GM08714 (cell line): ENCODE measurements around the gene SYT14.

Experiments used
- H3K4me3 ChIP-seq: fragments of 200-500 bp; sonication (Bioruptor generic); 2 replicates; pipeline ENCODE4 v1.5.1; 2014; ENCODE audit warnings: mild to moderate bottlenecking, low read length, inconsistent platforms
- ZNF274 ChIP-seq: IDR thresholded peaks from 2 replicates; pipeline ENCODE4 v1.6.1; 2012; ENCODE audit warnings: mild to moderate bottlenecking, low read depth, low read length

The SYT14 gene

DNA sequence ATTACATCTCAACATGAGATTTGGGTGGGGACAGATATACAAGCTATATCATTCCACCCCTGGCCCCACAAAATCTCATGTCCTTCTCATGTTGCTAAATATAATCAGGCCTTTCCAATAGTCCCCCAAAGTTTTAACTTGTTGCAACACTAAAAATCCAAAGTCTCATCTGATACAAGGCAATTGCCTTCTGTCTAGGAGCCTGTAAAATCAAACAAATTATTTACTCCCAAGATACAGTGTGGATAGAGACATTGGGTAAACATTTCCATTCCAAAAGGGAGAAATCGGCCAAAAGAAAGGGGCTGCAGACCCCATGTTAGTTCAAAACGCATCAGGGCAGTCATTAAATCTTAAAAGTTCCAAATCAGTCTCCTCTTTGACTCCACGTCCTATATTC, 47.0 kb downstream of the SYT14 start:
- no peak for TF ChIP-seq ZNF274
- no peak overlapping the region for H3K4me3 ChIP-seq

DNA sequence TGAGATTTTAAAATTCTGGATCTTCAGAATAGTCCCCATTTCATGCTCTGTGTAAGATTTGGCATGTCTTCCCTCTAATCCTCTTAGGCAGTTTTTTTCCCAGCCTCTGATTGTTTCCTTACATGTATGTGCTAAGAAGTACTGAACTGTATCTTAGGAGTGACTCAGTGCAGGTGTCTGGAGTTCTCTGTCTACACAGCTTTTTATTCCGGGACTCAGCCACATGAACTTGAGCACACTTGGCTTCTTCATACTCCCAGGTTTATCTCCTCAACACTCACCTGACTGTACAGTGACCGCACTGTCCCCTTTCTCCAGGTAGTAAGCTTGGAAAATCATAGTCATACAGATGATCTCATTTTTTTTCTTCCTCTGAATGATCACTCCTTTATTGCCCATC, 50.7 kb downstream of the SYT14 start:
- TF ChIP-seq ZNF274, result no peak
- no peak overlapping the region for H3K4me3 ChIP-seq

DNA sequence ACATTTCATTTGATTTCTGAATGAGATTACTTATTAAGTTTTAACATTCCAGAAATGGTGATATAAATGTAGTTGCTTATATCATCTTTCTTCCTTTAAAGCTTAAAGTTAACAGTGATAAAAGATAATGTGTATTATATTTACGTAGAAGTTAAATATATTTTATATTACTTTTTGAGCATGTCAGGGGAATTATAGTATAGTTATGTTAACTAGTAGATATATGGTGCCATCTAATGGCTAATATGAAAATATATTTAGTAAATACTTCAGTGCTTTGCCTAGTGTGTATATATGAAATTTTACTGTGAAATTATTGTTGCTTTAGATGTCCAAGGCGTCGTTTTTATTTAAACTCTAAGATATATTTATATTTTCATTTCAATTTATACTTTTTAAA, 51.5 kb downstream of the SYT14 start:
- TF ChIP-seq ZNF274, result no peak
- no peak overlapping the region for H3K4me3 ChIP-seq

- TF ChIP-seq ZNF274, result no peak
Observed at GRCh38 chr1:209993061-209993830, 55.2 kb downstream of the SYT14 start.

DNA sequence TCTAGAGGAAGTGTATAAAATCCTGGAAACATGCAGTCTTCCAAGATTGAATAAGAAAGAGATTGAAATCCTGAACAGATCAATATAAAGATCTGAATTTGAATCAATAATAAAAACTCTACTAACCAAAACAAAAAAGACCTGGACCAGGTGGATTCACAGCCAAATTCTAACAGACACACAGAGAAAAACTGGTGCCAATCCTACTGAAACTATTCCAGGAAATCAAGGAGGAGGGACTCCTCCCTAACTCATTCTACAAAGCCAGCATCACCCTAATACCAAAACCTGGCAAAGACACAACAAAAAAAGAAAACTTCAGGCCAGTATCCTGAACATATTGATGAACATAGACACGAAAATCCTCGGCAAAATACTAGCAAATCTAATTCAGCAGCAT, 58.3 kb downstream of the SYT14 start:
- no peak for TF ChIP-seq ZNF274

More at GRCh38 chr1:209993061-209993830, 55.2 kb downstream of the SYT14 start:
- no peak overlapping the region for H3K4me3 ChIP-seq

DNA sequence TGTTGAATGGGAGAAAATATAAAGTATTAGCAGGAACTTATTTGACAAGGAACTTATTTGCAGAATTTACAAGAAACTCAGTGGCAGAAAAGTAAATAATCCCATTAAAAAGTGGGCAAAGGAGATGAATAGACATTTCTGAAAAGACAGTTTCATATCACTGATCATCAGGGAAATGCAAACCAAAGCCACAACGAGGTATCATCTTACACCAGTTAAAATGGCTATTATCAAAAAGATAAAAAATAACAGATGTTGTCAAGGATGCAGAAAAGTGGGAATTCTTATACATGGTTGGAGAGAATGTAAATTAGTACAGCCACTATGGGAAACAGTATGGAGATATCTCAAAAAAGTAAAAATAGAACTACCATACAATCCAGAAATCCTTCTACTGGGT, 61.0 kb downstream of the SYT14 start:
- TF ChIP-seq ZNF274, result no peak

More for the DNA sequence above, 58.3 kb downstream of the SYT14 start:
- H3K4me3 ChIP-seq, result no peak overlapping the region

DNA sequence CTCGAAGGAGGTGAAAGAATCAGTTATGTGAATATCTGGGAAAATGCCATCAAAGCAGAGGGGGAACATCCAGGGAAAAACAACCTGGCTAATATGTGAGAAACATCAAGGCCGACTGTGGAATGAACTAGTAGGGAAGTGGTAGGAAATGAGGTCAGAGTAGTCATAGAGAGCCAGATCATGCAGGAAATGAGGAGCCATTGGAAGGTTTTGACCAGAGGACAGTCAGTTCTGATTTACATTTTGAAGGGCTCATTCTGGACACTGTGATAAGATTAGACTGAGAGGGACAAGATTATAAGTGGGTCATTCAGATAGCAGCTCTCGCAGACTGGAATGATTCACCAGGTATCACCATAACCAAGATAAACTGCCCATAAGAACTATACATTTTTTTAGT, 63.7 kb downstream of the SYT14 start:
- H3K4me3 ChIP-seq, result no peak overlapping the region
- TF ChIP-seq ZNF274, result no peak

More for the DNA sequence above, 61.0 kb downstream of the SYT14 start:
- no peak overlapping the region for H3K4me3 ChIP-seq

GRCh38 chr1:210003501-210003900, 65.5 kb downstream of the SYT14 start:
- no peak for TF ChIP-seq ZNF274
- H3K4me3 ChIP-seq, result no peak overlapping the region

GRCh38 chr1:210010161-210010560, 72.1 kb downstream of the SYT14 start:
- no peak for TF ChIP-seq ZNF274
- no peak overlapping the region for H3K4me3 ChIP-seq

DNA sequence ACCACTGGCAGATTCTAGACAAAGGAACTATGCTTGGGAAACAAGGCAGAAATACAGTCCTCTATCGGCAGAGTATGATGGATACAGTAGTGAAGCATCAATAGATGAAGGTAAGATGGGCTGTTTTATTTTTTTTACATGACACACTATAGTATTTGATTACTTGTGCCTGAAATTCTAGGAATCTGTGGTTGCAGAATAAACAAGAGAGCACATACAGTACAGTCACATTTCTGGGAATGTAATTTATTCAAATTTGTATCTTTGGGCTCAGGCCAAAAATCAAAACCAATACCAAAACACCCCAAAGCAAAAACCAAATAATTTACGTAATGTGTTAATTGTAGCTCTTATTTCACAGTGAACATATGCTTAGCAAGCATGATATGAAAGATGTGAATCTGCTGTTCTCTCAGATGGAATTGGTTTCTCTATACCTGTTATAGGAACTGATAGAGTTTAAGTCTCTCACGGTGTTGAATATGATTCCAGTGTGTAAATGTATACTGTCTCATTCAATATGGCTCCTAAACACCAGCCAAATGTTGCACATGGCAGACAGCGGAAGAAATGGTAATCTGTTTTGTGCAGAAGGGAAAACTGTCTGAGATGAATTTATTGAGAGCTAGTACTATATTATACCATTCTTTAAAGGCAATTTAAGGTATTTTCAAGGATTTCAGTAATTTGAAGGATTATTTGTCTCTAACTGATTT, 83.3 kb downstream of the SYT14 start:
- no peak overlapping the region for H3K4me3 ChIP-seq
- TF ChIP-seq ZNF274, result no peak

DNA sequence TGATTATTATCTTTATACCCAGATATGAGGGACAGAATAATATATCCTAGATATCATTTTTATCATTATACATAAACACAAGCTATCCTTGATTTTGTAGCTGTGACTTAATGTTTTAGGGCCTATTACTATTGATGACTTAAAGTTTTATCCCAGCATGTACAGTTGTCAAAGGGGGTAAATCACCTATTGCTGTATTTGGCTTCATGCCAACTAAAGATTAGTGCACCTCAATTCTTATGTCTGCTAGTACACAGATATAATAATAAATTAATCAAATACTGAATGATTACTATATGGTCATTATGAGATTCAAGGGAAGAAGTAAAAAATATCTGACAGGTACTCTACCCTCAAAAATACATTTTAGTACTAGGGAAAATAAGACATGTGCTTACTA, 84.0 kb downstream of the SYT14 start:
- H3K4me3 ChIP-seq, result no peak overlapping the region
- TF ChIP-seq ZNF274, result no peak

GRCh38 chr1:210024282-210024681, 86.3 kb downstream of the SYT14 start:
- no peak overlapping the region for H3K4me3 ChIP-seq
- no peak for TF ChIP-seq ZNF274

- TF ChIP-seq ZNF274, result no peak
- no peak overlapping the region for H3K4me3 ChIP-seq
Observed at GRCh38 chr1:210024996-210025395, 87.0 kb downstream of the SYT14 start.

GRCh38 chr1:210025870-210026269, 87.9 kb downstream of the SYT14 start:
- TF ChIP-seq ZNF274, result no peak

GRCh38 chr1:210027994-210028393, 90.0 kb downstream of the SYT14 start:
- no peak overlapping the region for H3K4me3 ChIP-seq
- no peak for TF ChIP-seq ZNF274

More at GRCh38 chr1:210025870-210026269, 87.9 kb downstream of the SYT14 start:
- H3K4me3 ChIP-seq, result no peak overlapping the region
